HepG2 (cell line): ENCODE data around the gene ABCD1. TPM values are rescaled to one million over a fixed set of nuclear protein-coding genes. Genes with fewer than 3 reads are reported as not detected.

Experiments used
- ATAC-seq: fragments of 200-7000 bp; cut with Tn5 transposase; 3 replicates; pipeline ENCODE4 v1.9.1; 2020; ENCODE audit warnings: mild to moderate bottlenecking, moderate library complexity
- BruUV-seq: library from RNA; stranded (reverse); fragments of 400-500 nt; replicated peaks from 2 replicates; lab custom pipeline; 2021; lab: Mats Ljungman, UMichigan
- CTCF ChIA-PET: fragments of 300-600 bp; formaldehyde crosslinking; extraction: SDS; loops from one replicate; lab custom pipeline; 2021; ENCODE audit warnings: low total read pairs, inconsistent platforms, low intra/inter-chr PET ratio; lab: Yijun Ruan, JAX
- POLR2A ChIA-PET: fragments of 350-600 bp; sonication (Branson Sonifier 250); formaldehyde crosslinking; loops from one replicate; lab custom pipeline; 2020; ENCODE audit warnings: antibody characterized with exemption, inconsistent platforms; lab: Yijun Ruan, JAX
- DNase-seq: peaks from one replicate; pipeline ENCODE4 v3.0.0-alpha.2; 2015; ENCODE audit warnings: low spot score
- FAIRE-seq: peaks from 3 replicates; lab custom pipeline; 2011; peaks lifted over from hg19 to GRCh38; lab: Jason Lieb, UNC
- H2AFZ ChIP-seq: one replicate; pipeline ENCODE4 v1.6.1; 2011; ENCODE audit warnings: low read length, inconsistent platforms
- H3K27ac ChIP-seq: fragments of 300-600 bp; 3 replicates; pipeline ENCODE4 v1.8.0; 2011; ENCODE audit warnings: mixed run types, mild to moderate bottlenecking, mixed read lengths, low read length, inconsistent platforms; ENCODE audit not compliant: insufficient read depth; ENCODE audit errors: extremely low read length
- H3K27me3 ChIP-seq, 2 experiments: fragments of 200-600 bp in 1 of 2; 2 replicates in 1 of 2; 3 replicates in 1 of 2; pipeline versions ENCODE4 v1.6.0 to v1.8.0; 2011; ENCODE audit warnings: low read length in 2 of 2, mild to moderate bottlenecking in 2 of 2, moderate library complexity in 2 of 2, inconsistent platforms in 1 of 2; ENCODE audit not compliant: insufficient read depth in 2 of 2, control insufficient read depth in 1 of 2
- H3K36me3 ChIP-seq, 2 experiments: fragments of 200-600 bp in 1 of 2; replicated peaks in 1 of 2; 2 replicates in 1 of 2; 3 replicates in 1 of 2; pipeline versions ENCODE4 v1.5.1 to v1.8.0; 2011; ENCODE audit warnings: low read length in 2 of 2, inconsistent platforms in 1 of 2; ENCODE audit not compliant: insufficient read depth in 2 of 2, control insufficient read depth in 1 of 2
- H3K4me1 ChIP-seq: 2 replicates; pipeline ENCODE4 v1.5.1; 2012; ENCODE audit warnings: low read length, inconsistent platforms; ENCODE audit not compliant: insufficient read depth
- H3K4me2 ChIP-seq: 2 replicates; pipeline ENCODE4 v1.6.0; 2011; ENCODE audit warnings: low read depth, low read length, inconsistent platforms
- H3K4me3 ChIP-seq, 3 experiments: fragments of 200-600 bp in 1 of 3; sonication (generic), shearing (Covaris generic) in 1 of 3; replicated peaks in 1 of 3; 2 replicates each; pipeline ENCODE4 v1.5.1; 2011 to 2016; ENCODE audit warnings: low read length in 3 of 3, inconsistent platforms in 2 of 3, low read depth in 2 of 3, mild to moderate bottlenecking in 2 of 3, control low read depth in 1 of 3, mixed read lengths in 1 of 3; ENCODE audit not compliant: insufficient read depth in 1 of 3
- H3K79me2 ChIP-seq: one replicate; pipeline ENCODE4 v1.6.1; 2011; ENCODE audit warnings: low read length, inconsistent platforms; ENCODE audit not compliant: insufficient read depth
- H3K9ac ChIP-seq: 2 replicates; pipeline ENCODE4 v1.6.0; 2011; ENCODE audit warnings: mild to moderate bottlenecking, low read depth, low read length, inconsistent platforms; ENCODE audit not compliant: insufficient read depth
- H3K9me3 ChIP-seq: 2 replicates; pipeline ENCODE4 v1.5.1; 2012; ENCODE audit warnings: mild to moderate bottlenecking, low read length
- H4K20me1 ChIP-seq: 2 replicates; pipeline ENCODE4 v1.6.0; 2011; ENCODE audit warnings: inconsistent platforms, mild to moderate bottlenecking, low read length, moderate library complexity; ENCODE audit not compliant: insufficient read depth
- CTCF ChIP-seq: sonication (generic); formaldehyde crosslinking; IDR thresholded peaks from 2 replicates; pipeline ENCODE4 v1.5.0; 2020; ENCODE audit warnings: mild to moderate bottlenecking, missing genetic modification reagents, moderate library complexity
- NFATC3 ChIP-seq: sonication (generic); formaldehyde crosslinking; IDR thresholded peaks from 2 replicates; pipeline ENCODE4 v1.5.1; 2020; ENCODE audit warnings: mild to moderate bottlenecking, missing genetic modification reagents
- ZMYM3 ChIP-seq: sonication (generic); formaldehyde crosslinking; IDR thresholded peaks from 2 replicates; pipeline ENCODE4 v1.5.1; 2020; ENCODE audit warnings: mild to moderate bottlenecking, missing genetic modification reagents
- ZNF44 ChIP-seq: sonication (generic); formaldehyde crosslinking; IDR thresholded peaks from 2 replicates; pipeline ENCODE4 v1.5.1; 2020; ENCODE audit warnings: mild to moderate bottlenecking, missing genetic modification reagents
- ZNF615 ChIP-seq: sonication (generic); formaldehyde crosslinking; IDR thresholded peaks from 2 replicates; pipeline ENCODE4 v1.5.0; 2020; ENCODE audit warnings: mild to moderate bottlenecking, missing genetic modification reagents, borderline replicate concordance
- ZNF687 ChIP-seq: sonication (generic); formaldehyde crosslinking; IDR thresholded peaks from 2 replicates; pipeline ENCODE4 v1.5.1; 2020; ENCODE audit warnings: mild to moderate bottlenecking, missing genetic modification reagents, moderate library complexity
- whole genome bisulfite sequencing: methylation state at CpG from one replicate; pipeline ENCODE4 v1.1.6; 2017; ENCODE audit warnings: low lambda C conversion rate; 5-methylcytosine and 5-hydroxymethylcytosine counted together
- in situ Hi-C: cut with HindIII; loops from 2 replicates; pipeline ENCODE4 v1.10.0; 2017; ENCODE audit warnings: low pct_unique_long_range_greater_than_20kb; ENCODE audit not compliant: extremely low pct_ligation_motif_present
- intact Hi-C: fragments of 100-400 bp; cut with micrococcal nuclease; formaldehyde crosslinking; loops from one replicate; pipeline ENCODE4 v1.10.0; 2022; ENCODE audit not compliant: unreplicated experiment
- polyA plus RNA-seq, 8 experiments: library from polyadenylated mRNA; depleted of rRNA in 3 of 8; stranded (reverse) in 7 of 8; unstranded in 1 of 8; fragments of >200 nt; fragmentation: Illumina TruSeq in 4 of 8; extraction: Trizol in 4 of 8; gene quantifications; 2 replicates each; pipeline versions ENCODE4 v1.2.1 to v1.2.3, GENCODE V29; 2011 to 2016; ENCODE audit warnings: low read depth in 4 of 8, missing spikeins in 1 of 8, mixed read lengths in 1 of 8; ENCODE audit not compliant: insufficient read depth in 1 of 8
- total RNA-seq, 5 experiments: library from RNA; depleted of rRNA; stranded (reverse); fragments of >200 nt; fragmentation: Illumina TruSeq; extraction: Trizol; gene quantifications; 2 replicates each; pipeline ENCODE4 v1.2.3, GENCODE V29; 2016; ENCODE audit warnings: low read depth in 1 of 5

The ABCD1 gene
- total and polyA plus RNA-seq, 2 of the 13 experiments (the other 11 are each of a cell fraction or from before 2014, with no cell fraction given), result 11.4 to 15.9 TPM

GRCh38 chrX:153724252-153725038 lies at the start of gene ABCD1, which contains the start of gene BCAP31 (continued):
- TF ChIP-seq ZNF615 (CRISPR knock-in tag) (no peak), ZMYM3 (CRISPR knock-in tag) (no peak)

- no peak for FAIRE-seq
- no peak for DNase-seq
- Histone ChIP-seq H3K27ac (no peak overlapping the region), H3K4me2 (peak overlapping the region; percentile 27; the same call in 1 of the 2 replicates), H3K9me3 (no peaks in the 10 kb centered on the region), H3K4me1 (peaks cover 46% of the 10 kb centered on the region), H3K27me3 (no peaks in the 10 kb centered on the region), H3K9ac (no peak overlapping the region), H3K4me3 (no peak overlapping the region), H4K20me1 (no peaks in the 10 kb centered on the region), H3K36me3 (no peaks in the 10 kb centered on the region), H3K79me2 (peaks cover 6% of the 10 kb centered on the region), H2AFZ (no peak overlapping the region)
- intact Hi-C loops, result no loop called here
- ChIA-PET CTCF (no interaction called here), POLR2A (no interaction called here)
- BruUV-seq, result no TSS peak
- TF ChIP-seq ZNF44 (CRISPR knock-in tag) (no peak), NFATC3 (CRISPR knock-in tag) (no peak), CTCF (peak; percentile 15; the same call in 1 of the 2 replicates), ZNF687 (CRISPR knock-in tag) (peak; percentile 39)
- 56% methylated on average over 4 of the region's 12 CpGs for WGBS
- ATAC-seq, result no peak
- in situ Hi-C loops, result no loop called here
Observed at GRCh38 chrX:153681175-153681574, 43.5 kb upstream of the ABCD1 start.
